Inflammatory macrophage treated with lipopolysaccharide for 4 hours (primary cell): Measurements from ENCODE around the gene STK32B.
A peak's percentile ranks its signal among the peaks of the same experiment; 100 is the strongest.

Experiments used
- DNase-seq: peaks from one replicate; pipeline ENCODE4 v3.0.0-alpha.2; 2020

STK32B gene

DNA sequence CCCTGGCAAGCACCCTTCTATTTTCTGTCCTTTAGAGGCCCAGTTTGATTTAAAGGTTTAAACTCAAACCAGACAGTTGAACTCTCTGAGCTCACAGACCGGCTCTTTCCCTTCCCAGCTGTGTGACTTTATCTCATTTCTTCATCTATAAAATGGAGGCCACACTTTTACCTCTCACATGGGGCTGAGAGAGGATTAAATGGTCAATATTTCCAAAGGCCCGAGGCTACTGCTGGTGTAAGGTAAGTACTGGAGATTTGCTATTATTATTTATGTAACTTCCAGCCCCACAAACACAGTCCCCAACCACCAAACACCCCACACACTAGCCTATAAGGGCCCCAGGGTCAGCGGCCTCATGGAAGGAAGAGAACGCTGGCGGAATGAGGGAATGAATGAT, 18.5 kb upstream of the STK32B start:
- no peak for DNase-seq

DNA sequence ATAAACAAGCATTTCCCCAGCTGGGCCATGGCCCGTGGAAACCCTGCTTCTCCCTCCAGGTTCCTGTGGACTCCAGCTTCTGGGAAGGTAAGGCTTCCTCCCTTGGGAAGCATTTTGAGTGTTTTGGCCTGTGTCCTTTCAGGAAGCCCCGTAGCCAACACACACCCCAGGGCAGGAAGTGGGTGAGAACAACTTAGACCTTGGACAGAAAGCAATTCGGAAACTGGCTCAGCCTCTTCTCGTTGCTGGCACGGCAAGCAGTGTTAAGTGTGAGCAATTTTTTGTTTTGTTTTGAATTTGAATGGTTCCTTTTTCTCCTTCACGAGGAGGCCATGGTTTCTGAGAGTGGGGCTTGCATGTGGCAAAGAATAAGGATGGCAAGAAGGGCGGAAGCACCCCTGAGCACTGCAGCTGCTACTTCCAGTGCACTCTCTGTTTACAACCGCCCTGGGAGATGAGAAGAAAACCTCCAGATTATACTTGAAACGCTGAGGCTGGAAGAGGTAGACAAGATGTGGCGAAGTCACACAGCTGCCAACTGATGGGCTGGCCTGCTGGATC, 17.9 kb upstream of the STK32B start:
- peak; percentile 35 for DNase-seq

DNA sequence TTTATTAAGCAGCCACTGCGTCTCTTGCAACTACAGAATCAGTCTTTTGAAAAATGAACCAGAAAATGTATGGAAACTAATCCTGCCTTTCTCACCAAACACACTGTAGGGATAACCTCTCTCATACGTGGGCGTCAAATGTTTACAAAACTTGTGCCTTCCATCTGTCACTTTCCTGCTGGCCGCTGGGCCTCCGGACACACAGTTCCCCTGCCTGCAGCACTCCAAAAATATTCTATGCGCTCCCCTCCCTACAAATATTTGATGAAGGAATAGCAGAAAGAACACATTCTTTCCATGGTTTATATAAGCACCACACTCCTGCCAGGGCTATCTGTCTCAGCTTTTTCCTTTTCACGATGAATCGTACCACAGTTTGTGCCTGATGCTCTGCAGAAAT, 17.1 kb upstream of the STK32B start:
- no peak for DNase-seq

DNA sequence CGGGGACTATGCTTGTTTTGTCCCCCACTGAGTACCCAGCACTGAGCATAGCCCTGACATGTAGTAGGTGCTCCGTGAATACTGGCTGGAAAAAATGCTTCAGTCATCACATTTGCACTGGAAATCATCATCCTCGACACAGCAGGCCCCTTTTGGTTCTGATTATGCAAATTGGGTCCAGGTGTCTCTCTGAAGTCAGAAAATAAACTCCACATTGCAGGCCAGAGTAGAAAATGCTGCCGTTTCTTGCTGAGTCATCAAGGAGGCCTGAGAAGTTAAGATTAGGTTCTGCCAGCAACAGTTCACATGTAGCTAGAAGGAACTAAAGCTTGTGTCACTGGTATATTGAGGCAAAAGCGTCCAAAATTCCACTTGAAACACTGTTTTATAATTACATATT, 15.0 kb upstream of the STK32B start:
- DNase-seq, result no peak

DNA sequence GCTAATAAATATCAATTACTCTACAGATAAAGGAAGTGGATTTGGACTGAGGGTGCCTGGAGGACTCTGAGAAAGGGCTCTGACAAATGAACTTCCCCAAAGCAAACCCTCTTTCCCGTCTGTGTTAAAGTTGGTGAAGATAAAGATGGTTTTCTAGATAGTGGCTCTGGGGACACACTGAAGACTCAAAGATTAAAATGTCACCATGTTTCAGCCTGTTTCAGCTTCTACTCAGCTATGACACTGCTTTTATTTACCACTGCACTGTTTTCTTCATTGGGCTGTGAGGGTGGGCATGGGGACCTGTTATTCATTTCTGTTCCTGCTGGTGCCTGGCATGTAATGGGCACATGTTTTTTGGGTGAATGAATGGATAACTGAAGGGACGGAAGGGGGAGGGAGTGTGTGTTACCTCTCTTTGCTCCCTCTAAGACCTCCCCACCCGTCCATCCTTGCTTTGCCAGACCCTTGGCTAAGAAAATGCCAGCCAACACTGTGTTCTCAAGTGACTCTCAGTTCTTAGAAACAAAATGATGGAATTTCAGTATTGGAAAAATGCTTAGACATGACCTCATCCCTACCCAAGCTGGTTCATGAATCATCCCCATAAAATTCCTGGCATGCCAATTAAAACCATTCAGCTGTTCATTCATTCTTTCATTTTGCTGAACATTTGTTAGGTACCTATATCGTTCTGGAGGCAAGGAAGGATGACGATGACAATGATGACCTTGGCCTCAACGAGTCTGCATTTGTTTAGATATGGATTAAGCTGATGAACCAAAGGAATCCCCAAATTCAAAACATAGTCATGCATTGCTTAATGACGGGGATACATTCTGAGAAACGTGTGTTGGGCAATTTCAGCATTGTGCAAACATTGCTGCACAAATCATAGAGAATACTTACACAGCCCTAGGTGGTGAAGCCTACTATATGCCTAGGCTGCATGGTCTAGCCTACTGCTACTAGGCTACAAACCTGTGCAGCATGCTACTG, 13.4 kb upstream of the STK32B start:
- DNase-seq, result peak; percentile 91

DNA sequence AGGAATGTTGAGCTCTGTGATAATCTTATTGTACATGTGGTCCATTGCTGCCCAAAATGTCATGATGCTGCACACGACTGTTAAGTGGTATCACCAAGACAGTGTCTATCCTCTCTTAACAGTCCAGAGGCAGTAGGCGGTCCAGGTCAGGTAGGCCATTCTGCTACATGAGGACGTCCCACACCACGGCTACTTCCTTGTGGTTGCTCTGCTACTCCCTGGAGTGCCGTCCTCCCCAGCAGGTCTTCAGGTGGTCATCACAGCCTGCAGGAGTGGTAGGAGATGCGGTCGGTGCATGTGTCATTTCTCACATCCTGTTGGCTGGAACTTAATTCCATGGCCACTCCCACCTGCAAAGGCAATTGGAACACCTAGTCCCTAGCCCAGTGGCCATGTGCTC, 11.5 kb upstream of the STK32B start:
- DNase-seq, result no peak

DNA sequence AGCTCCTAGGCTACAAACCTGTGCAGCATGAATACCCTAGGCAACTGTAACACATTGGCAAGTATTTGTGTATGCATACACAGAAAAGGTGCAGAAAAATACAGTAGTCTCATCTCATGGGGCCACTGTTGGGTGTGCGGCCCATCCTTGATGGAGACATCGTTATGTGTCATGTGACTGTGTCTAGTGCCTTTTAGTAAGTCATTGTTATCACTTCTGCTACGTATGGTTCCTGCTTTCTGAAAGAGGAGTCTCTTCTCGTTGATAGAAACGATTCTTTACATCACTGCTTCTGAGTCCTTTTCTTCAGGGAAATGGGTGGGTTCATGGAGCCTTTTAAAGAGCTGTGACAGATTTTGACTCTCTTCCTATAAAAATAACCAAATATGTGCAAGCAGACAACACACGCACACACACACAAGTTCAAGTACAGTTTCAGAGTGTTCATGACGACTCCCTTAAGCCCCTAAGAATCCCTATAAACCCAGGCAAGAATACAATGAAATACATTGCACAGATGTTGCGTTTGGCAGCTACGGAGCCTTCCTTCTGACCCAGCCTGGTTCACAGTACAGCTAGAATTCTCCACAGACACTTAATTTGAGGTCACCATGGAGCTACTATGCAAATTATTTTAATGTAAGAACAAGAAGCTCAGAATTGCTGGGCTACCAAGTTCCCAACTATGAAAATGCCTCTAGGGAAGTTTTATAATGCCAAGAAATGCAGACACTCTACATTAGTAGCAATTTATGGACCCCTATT, 10.2 kb upstream of the STK32B start:
- peak; percentile 65 for DNase-seq

DNA sequence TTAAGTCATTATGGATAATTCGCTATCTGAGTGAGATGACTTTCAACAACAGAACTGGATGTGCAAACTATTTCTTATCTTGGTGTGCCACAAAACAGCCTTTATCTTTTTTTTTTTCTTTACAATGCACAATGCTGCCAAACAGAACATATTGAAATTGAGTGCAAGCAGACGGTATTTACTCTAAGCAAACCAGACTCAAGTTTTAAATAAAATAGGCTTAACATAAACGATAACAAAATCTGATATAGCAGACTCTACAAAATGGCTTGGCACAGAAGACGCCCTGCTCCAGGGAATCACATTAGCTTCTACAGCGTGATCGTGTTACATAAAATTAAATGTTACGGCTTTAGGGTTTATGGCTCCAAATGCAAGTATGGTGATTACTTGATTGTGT, 9.6 kb upstream of the STK32B start:
- DNase-seq, result no peak

DNA sequence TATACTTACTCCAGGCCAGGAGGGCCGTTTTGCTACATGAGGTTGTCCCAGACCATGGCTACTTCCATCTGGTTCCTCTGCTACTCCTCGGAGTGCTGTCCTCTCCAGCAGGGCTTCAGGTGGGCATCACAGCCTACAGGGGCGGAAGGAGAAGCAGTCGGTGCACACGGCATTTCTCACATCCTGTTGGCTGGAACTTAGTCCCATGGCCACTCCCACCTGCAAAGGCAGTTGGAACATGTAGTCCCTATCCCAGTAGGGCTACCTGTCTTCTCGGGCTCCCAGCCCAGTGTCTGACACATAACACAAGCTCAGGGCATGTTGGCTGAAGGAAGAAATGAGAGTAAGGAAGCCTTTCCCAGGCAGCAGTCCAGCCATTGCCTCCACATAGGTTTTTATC, 7.7 kb upstream of the STK32B start:
- no peak for DNase-seq

DNA sequence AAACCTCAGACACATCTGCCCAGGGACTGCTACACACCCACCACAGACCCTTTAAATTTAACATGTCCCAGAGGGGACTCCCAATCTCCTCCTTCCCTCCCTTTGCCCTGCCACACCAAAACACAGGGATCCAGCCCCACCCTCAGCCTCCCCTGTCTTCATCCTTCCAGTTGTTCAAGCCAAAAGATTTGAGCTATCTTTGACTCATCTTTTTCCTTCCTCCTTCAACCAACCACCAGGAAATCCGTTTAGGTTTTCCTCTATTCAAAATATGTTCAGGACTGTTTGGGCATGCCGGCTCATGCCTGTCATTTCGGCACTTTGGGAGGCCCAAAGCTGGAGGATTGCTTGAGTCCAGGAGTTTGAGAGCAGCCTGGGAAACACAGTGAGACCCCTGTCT, 6.9 kb upstream of the STK32B start:
- DNase-seq, result no peak

DNA sequence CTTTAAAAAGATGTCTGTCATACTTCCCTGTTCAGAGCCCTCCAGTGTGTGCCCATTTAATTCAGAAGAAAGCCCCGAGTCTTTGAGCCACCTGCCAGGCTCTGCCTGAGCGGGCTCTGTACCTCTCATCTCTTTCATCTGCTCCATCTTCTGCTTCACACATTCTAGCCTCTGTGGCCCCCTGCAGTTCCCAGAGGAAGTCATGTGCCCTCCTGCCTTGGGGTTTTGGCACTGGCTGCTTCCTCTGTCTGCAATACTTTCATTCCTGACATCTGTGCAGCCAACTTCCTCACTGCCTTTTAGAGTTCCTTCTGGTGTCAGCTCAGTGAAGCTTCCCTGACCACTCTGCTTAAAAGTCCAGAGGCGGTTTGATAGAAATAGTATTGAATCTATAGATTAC, 6.2 kb upstream of the STK32B start:
- DNase-seq, result peak; percentile 69

DNA sequence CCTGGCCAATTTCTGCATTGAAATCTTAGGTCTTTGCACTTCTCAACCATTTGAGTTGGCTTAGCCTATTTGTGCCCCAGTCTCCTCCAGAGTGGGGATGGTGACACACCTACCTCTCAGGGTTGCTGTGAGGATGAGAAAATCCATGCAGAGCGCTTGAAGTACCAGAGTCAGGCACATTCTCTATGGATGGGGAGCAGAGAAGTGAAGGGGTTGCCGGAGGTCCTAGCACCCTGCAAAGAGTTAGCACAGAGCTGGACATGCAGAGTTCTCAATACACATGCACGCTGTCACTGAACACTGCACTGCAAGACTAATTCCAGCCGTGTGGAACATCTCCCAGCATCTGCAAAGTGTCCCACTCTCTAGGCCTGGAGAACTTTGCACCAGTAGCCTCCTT, 2.6 kb upstream of the STK32B start:
- no peak for DNase-seq

DNA sequence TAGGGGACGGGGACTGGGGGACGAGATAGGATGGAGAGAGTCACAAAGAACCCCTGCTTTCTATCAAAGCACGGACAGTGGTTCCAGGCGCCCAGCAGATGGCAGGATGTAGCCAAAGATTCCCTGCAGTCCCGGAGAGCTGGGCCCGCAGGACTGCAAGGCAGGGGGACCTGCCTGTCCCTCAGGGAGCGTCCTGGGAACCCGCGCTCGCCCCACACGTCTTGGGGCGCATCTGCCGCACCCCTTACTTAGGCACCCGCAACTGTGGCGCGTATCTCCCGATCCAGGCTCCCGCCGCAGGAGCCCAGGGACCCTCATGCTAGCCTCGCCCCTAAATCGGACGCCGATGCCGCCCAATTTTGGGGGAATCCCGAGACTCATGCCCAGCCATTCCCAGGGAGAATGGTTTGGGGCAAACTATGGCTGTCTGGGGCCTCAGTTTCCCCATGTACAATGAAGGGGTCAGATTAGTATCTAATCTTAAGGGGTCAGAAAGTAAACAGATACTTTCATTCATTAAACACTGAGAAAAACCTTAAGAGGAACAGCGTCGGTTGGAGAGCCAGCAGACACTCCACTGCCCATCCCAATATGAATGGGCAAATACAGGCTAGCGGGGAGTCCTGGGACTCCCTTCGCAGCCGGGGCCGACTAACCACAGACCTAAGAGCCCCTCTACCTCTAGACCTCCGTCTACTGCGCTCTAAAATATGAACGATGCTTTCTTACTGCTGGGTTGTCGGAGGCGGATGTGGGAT, 581 bp upstream of the STK32B start:
- peak; percentile 75 for DNase-seq

DNA sequence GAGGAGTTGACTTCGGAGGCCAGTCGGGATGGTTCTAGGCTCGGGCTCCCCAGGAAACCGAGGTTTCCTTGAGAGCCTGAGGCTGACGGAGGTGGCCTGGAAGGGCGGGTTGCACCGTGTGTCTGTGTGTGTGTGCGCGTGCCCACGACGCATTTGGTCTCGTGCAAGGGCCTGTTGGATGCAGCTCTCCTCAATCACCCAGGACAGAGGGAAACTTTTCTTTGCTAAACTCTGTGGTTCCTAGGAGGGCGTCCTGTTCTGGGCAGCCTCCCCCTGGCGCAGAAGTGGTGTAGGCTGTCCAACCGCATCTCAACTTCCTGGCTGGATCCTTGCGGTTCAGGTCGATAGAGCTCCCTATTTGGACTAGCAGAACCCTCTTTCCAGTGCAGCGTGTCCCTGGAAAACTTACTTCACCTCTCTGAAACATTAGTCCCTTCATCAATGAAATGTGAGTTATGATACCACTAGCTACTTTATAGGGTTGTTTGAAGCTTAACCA, 973 bp downstream of the STK32B start:
- DNase-seq, result no peak

DNA sequence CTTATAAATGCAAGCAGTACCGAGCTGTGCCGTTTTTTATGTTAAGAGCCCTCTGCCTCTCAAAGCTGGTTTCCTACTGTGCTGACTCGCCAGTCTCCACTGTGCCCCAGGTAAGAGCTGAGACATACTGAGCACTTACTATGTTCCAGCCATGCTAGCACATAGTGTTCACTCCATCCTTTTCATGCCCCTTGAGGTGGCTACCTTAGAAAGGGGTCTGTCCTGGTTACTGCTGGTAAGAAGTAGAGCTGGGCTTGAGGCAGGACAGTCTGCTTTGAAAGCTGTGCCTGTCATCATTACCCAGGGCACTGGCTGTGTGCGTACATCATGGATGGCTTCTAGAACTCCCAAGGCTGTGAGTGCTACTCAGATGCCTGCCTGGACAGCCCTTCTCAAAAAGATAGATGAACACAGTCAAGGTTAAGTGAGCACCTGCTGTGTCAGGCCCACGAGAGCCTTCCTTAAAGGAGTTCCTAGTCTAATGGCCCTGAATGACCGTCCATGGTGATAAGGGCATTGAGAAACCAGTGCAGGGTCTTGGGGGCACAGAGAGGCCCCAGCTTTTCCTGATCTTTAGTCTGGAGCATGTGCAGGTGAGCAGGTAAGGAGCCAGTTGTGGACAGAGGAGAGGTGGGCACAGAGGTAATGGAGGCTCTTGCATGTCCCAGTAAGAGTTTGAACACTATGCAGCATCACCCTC, 1.6 kb downstream of the STK32B start:
- DNase-seq, result no peak

DNA sequence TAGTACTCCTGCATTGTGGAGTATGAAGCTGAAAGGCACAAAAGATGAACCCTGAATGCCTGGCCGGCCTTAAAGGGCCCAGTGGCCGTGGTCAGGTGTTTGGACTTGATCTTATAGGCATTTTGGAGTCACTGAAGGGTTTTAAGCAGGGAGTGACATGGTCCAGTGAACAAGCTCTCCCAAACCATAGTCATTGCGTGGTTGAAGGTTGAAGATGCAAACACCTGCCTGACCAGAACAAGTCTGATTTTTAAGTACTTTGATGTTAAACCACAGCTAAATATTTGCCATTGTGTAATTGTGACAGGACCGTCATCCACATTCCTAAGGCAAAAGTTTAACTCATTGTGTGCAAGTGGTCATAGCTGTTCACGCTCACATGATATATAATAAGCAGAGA, 3.3 kb downstream of the STK32B start:
- no peak for DNase-seq

DNA sequence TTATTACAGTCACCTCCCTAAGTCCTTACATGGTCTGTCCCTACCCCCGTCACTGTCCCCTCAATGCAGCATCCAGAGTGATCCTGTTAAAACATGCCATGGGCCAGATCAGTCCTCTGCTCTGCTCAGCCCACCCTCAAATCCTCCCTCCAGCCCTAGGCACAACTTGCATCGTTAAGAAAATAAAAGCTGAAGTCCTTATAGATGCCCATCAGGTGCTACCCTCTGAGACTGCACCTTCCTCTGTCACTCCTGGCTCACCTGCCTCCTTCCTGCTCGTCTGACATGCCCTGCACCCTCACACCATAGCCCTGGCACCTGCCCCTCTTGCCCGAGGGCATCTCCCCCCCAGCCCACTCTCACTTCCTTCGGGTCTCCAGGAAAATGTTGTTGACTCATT, 4.1 kb downstream of the STK32B start:
- DNase-seq, result no peak

DNA sequence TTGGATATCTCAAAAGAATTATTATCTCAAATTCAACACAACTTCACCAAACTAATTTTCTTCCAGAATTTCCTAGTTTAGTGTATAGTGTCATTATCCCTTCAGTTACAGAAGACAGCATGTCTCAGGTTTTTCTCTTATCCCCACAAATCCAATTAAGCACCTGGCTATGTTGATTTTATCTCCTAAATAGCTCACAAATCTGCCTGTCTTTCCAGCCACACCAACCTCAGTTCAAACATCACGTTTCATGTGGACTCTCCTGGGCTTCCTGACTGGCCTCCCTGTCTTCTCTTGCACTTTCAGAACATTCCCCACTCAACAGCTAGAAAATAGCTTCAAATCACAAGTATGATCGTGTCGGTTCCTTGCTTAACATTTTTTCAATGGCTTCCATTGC, 14.8 kb downstream of the STK32B start:
- DNase-seq, result no peak

DNA sequence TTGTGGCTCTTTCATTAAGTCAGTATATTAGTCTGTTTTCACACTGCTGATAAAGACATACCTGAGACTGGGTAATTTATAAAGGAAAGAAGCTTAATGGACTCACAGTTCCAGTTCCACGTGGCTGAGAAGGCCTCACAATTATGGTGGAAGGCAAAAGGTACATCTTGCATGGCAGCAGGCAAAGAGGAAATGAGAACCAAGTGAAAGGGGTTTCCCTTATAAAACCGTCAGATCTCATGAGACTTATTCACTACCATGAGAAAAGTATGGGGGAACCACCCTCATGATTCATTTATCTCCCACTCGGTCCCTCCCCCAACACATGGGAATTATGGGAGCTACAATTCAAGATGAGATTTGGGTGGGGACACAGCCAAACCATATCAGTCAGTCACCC, 15.7 kb downstream of the STK32B start:
- peak; percentile 16 for DNase-seq

DNA sequence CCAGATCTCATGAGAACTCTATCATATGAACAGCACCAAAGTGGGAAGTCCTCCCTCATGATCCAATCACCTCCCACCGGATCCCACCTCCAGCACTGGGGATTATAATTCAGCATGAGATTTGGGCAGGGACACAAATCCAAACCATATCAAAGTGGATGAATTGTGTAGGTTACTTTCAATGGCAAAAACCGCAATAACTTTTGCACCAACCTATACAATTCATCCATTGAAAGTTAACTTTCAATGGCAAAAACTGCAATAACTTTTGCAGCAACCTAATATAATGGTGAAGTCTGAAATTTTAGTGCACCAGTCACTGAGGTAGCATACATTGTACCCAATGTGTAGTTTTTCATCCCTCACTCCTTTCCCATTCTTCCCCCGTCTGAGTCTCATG, 16.6 kb downstream of the STK32B start:
- DNase-seq, result no peak

DNA sequence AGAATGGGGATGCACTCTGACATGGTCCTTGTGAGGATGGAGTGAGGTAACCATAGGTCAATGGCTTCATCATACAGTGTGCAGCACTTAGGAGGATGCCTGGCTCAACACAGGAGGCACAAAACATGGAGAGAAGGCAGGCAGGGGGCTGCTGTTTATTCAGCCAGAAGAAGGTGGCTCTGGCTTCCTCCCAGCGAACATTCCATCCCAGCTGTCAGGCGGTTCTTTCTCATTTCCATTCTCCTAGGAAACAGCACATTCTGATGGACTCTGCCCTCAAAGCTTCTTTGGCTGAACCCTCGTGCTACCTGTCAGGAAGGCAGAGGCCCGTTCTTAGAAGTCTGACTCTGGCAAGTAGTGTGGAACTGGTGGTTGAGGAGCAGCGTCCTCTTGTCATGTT, 18.6 kb downstream of the STK32B start:
- no peak for DNase-seq

DNA sequence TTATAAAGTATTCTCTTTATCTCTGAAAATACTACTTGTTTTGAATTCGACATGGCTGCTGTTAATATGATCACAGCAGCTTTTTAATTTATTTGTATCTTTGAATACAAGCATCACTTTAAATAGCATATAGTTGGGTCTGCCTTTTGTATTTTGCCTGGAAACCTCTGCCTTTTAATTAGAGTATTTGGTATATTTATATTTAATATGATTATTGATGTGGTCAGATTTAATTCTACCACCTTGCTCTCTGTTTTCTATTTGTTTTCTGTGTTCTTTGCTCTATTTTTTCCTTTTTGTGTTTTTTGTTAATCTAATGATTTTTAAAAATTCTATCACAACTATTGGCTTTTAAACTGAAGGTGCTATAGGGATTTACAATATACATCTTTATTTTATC, 21.7 kb downstream of the STK32B start:
- no peak for DNase-seq
